B cell (primary cell): Measurements from ENCODE around the gene PLCG2.

Experiments
- CTCF ChIP-seq: fragments of 200-600 bp; IDR thresholded peaks from one replicate; pipeline ENCODE4 v1.8.0; 2022; ENCODE audit warnings: antibody characterized with exemption, mild to moderate bottlenecking
- EZH2 ChIP-seq: IDR thresholded peaks from 2 replicates; pipeline ENCODE4 v1.6.1; 2012; ENCODE audit warnings: borderline replicate concordance, low read depth, mild to moderate bottlenecking, moderate library complexity, low read length; ENCODE audit not compliant: insufficient read depth, poor library complexity, severe bottlenecking

- TF ChIP-seq CTCF (no peak), EZH2 (no peak)
These were observed 81.5 kb downstream of the PLCG2 start for GRCh38 chr16:81860287-81861266.
